Coronary artery (tissue), 2 donors: ENCODE results near the gene PGGHG.

Experiments used
- DNase-seq: peaks from one replicate; pipeline ENCODE4 v3.0.0-alpha.2; 2017; ENCODE audit warnings: low spot score
- H3K27ac ChIP-seq, 2 donors: fragments of 200-600 bp; sonication (generic); one replicate each; pipeline ENCODE4 v1.5.1; 2016 to 2019
- H3K4me3 ChIP-seq: fragments of 200-600 bp; sonication (generic); 2 replicates; pipeline ENCODE4 v1.5.1; 2016; ENCODE audit warnings: mild to moderate bottlenecking, moderate library complexity
- CTCF ChIP-seq: fragments of 200-600 bp; sonication (generic); IDR thresholded peaks from one replicate; pipeline ENCODE4 v1.5.1; 2019; ENCODE audit warnings: antibody characterized with exemption

The PGGHG gene

GRCh38 chr11:269146-269890 lies 19.6 kb upstream of the PGGHG start:
- DNase-seq: no peak
- TF ChIP-seq CTCF: no peak
- peak overlapping the region; percentile 16 for H3K4me3 ChIP-seq
- H3K27ac ChIP-seq: peak overlapping the region in 1 of 2 donors; percentile 83

GRCh38 chr11:270451-271318 lies 18.2 kb upstream of the PGGHG start:
- peak overlapping the region in 1 of 2 donors; percentile 56 for H3K27ac ChIP-seq
- TF ChIP-seq CTCF: no peak
- no peak overlapping the region for H3K4me3 ChIP-seq
- no peak for DNase-seq

- no peak for DNase-seq
- no peak for TF ChIP-seq CTCF
- Histone ChIP-seq H3K4me3 (no peak overlapping the region), H3K27ac (no peak overlapping the region)
These were observed 17.6 kb upstream of the PGGHG start for GRCh38 chr11:271319-271715.

GRCh38 chr11:272195-272930 lies 16.6 kb upstream of the PGGHG start:
- TF ChIP-seq CTCF: no peak
- Histone ChIP-seq H3K27ac (no peak overlapping the region), H3K4me3 (no peak overlapping the region)
- DNase-seq: no peak

- Histone ChIP-seq H3K4me3 (no peak overlapping the region), H3K27ac (no peak overlapping the region)
- no peak for DNase-seq
- no peak for TF ChIP-seq CTCF
These were observed 16.1 kb upstream of the PGGHG start for GRCh38 chr11:272931-273198.

GRCh38 chr11:276219-276618 lies 12.7 kb upstream of the PGGHG start:
- no peak overlapping the region for H3K4me3 ChIP-seq
- no peak overlapping the region for H3K27ac ChIP-seq
- no peak for TF ChIP-seq CTCF
- DNase-seq: no peak
